Measurements from ENCODE around the gene ZHX3. TPM values are rescaled to one million over a fixed set of nuclear protein-coding genes. Genes with fewer than 3 reads are reported as not detected.
A peak's percentile ranks its signal among the peaks of the same experiment; 100 is the strongest.

The ZHX3 gene
- total RNA-seq, 1 donor from 2014 or later, result 34.6 TPM

GRCh38 chr20:41145317-41145716 lies 172.2 kb downstream of the ZHX3 start:
- H3K36me3 ChIP-seq, result no peaks in the 10 kb centered on the region
- peak overlapping the region; percentile 99 for H3K27ac ChIP-seq (replicated peaks)
- no peak for TF ChIP-seq CTCF (IDR thresholded peaks at IDR 0.05; ENCODE audit: borderline replicate concordance)
- no peak overlapping the region for H3K4me3 ChIP-seq
- no peak for DNase-seq
- H3K4me1 ChIP-seq, result peaks cover 100% of the 10 kb centered on the region
- H3K9me3 ChIP-seq (replicated peaks), result no peaks in the 10 kb centered on the region
- H3K27me3 ChIP-seq (ENCODE audit: low read depth), result no peaks in the 10 kb centered on the region
- intact Hi-C loops (cut with micrococcal nuclease), result no loop called here

- intact Hi-C loops (cut with micrococcal nuclease), result no loop called here
- Histone ChIP-seq H3K27me3 (ENCODE audit: low read depth) (no peaks in the 10 kb centered on the region), H3K9me3 (replicated peaks) (no peaks in the 10 kb centered on the region), H3K4me3 (no peak overlapping the region), H3K27ac (replicated peaks) (peak overlapping the region; percentile 99), H3K36me3 (no peaks in the 10 kb centered on the region), H3K4me1 (peaks cover 100% of the 10 kb centered on the region)
- no peak for DNase-seq
- no peak for TF ChIP-seq CTCF (IDR thresholded peaks at IDR 0.05; ENCODE audit: borderline replicate concordance)
Measured at GRCh38 chr20:41143354-41143753, 174.2 kb downstream of the ZHX3 start.

- peak overlapping the region; percentile 99 for H3K27ac ChIP-seq (replicated peaks)
Measured at GRCh38 chr20:41142919-41143318, 174.6 kb downstream of the ZHX3 start.

GRCh38 chr20:41142245-41142644 lies 175.3 kb downstream of the ZHX3 start:
- intact Hi-C loops (cut with micrococcal nuclease), result no loop called here
- TF ChIP-seq CTCF (IDR thresholded peaks at IDR 0.05; ENCODE audit: borderline replicate concordance), result no peak

More at GRCh38 chr20:41142919-41143318, 174.6 kb downstream of the ZHX3 start:
- H3K9me3 ChIP-seq (replicated peaks), result no peaks in the 10 kb centered on the region
- peaks cover 100% of the 10 kb centered on the region for H3K4me1 ChIP-seq
- H3K4me3 ChIP-seq, result no peak overlapping the region
- H3K27me3 ChIP-seq (ENCODE audit: low read depth), result no peaks in the 10 kb centered on the region
- intact Hi-C loops (cut with micrococcal nuclease), result no loop called here
- no peak for TF ChIP-seq CTCF (IDR thresholded peaks at IDR 0.05; ENCODE audit: borderline replicate concordance)
- DNase-seq, result no peak
- H3K36me3 ChIP-seq, result no peaks in the 10 kb centered on the region

GRCh38 chr20:41141153-41141815 lies 176.2 kb downstream of the ZHX3 start:
- Histone ChIP-seq H3K27ac (replicated peaks) (peak overlapping the region; percentile 99), H3K4me3 (peak overlapping the region; percentile 77), H3K36me3 (no peaks in the 10 kb centered on the region), H3K27me3 (ENCODE audit: low read depth) (no peaks in the 10 kb centered on the region), H3K9me3 (replicated peaks) (no peaks in the 10 kb centered on the region), H3K4me1 (peaks cover 97% of the 10 kb centered on the region)
- no peak for TF ChIP-seq CTCF (IDR thresholded peaks at IDR 0.05; ENCODE audit: borderline replicate concordance)
- intact Hi-C loops (cut with micrococcal nuclease), result no loop called here
- DNase-seq, result peak; percentile 63

More at GRCh38 chr20:41142245-41142644, 175.3 kb downstream of the ZHX3 start:
- no peak for DNase-seq
- Histone ChIP-seq H3K27me3 (ENCODE audit: low read depth) (no peaks in the 10 kb centered on the region), H3K36me3 (no peaks in the 10 kb centered on the region), H3K9me3 (replicated peaks) (no peaks in the 10 kb centered on the region), H3K4me3 (no peak overlapping the region), H3K27ac (replicated peaks) (peak overlapping the region; percentile 99), H3K4me1 (peaks cover 99% of the 10 kb centered on the region)

Data from left ventricle myocardium inferior (tissue), 1 donor.